SK-N-SH (cell line): Measurements from ENCODE around the gene TMED9.
A peak's percentile ranks its signal among the peaks of the same experiment; 100 is the strongest.

Experiments used
- RAD21 ChIP-seq: IDR thresholded peaks from 2 replicates; pipeline ENCODE4 v1.6.1; 2012; ENCODE audit warnings: mild to moderate bottlenecking, low read length
- TF ChIP-seq, protein P1 (sequence below): fragments of 200-600 bp; sonication (generic); IDR thresholded peaks from 2 replicates; pipeline ENCODE4 v1.6.1; 2017; ENCODE audit warnings: antibody characterized with exemption, mild to moderate bottlenecking, moderate library complexity

DNA sequence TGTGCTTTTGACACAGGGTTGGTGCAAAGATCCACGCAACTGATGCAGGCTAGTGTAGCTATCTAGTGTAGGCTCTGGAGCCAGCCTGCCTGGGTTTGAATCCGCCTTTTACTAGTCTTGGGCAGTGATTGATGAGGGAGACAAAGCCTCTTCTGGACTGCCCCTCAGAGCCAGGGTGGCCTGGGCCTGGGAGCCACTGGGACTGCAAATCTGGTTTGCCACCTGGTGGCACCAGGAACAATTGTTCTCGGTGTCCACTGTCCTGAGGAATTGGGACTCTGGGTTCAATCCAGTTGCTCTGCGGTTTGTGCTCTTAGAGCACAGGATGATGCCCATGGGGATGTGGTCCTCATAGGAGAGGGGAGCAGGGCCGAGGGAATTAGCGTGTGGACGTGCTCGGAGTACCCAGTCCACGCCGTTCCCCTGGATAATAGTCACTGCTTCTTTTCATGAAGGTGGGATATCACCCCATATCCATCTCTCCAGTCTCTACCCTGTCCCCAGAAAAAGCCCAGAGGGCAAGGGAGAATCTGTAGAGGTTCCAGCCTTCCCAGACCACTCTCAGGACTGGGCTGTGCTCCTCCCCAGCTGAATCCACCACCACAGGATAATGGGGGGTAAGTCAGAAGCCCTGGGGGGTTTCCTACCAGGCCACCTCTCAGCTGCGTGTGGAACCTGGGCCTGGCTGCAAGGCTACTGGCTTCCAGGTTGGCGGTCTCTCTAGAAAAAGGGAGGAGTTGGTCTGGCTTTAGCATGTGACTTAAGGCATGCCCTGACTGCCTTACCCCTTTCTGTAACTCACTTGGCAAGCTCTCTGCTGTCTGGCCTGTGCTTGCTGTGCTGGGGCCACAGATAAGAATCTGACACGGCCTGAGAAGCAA, 9.8 kb downstream of the TMED9 start:
- peak; percentile 28; the same call in 1 of the 2 replicates for TF ChIP-seq RAD21
- TF ChIP-seq, protein P1, sequence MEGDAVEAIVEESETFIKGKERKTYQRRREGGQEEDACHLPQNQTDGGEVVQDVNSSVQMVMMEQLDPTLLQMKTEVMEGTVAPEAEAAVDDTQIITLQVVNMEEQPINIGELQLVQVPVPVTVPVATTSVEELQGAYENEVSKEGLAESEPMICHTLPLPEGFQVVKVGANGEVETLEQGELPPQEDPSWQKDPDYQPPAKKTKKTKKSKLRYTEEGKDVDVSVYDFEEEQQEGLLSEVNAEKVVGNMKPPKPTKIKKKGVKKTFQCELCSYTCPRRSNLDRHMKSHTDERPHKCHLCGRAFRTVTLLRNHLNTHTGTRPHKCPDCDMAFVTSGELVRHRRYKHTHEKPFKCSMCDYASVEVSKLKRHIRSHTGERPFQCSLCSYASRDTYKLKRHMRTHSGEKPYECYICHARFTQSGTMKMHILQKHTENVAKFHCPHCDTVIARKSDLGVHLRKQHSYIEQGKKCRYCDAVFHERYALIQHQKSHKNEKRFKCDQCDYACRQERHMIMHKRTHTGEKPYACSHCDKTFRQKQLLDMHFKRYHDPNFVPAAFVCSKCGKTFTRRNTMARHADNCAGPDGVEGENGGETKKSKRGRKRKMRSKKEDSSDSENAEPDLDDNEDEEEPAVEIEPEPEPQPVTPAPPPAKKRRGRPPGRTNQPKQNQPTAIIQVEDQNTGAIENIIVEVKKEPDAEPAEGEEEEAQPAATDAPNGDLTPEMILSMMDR, result no peak
